Activated T-cell treated with anti-CD3 and anti-CD28 coated beads for 1 hour (primary cell): ENCODE measurements around the gene GNAL.

ENCODE experiments used
- DNase-seq: peaks from one replicate; pipeline ENCODE4 v3.0.0-alpha.2; 2020; ENCODE audit warnings: low read depth

GNAL gene

GRCh38 chr18:11767329-11767728 is 78.3 kb downstream of the GNAL start:
- no peak for DNase-seq

- DNase-seq: no peak
Observed at GRCh38 chr18:11767935-11768334, 78.9 kb downstream of the GNAL start.

GRCh38 chr18:11775436-11776174 is 86.5 kb downstream of the GNAL start:
- DNase-seq: no peak

- DNase-seq: no peak
Observed at GRCh38 chr18:11780042-11780441, 91.0 kb downstream of the GNAL start.

GRCh38 chr18:11783716-11784331 is 94.8 kb downstream of the GNAL start:
- no peak for DNase-seq

GRCh38 chr18:11784674-11785304 is 95.7 kb downstream of the GNAL start:
- DNase-seq: no peak

- no peak for DNase-seq
Observed at GRCh38 chr18:11785444-11786055, 96.5 kb downstream of the GNAL start.

GRCh38 chr18:11789716-11790510 is 100.8 kb downstream of the GNAL start:
- DNase-seq: no peak

- DNase-seq: no peak
Observed at GRCh38 chr18:11791131-11791530, 102.1 kb downstream of the GNAL start.

GRCh38 chr18:11792632-11793031 is 103.6 kb downstream of the GNAL start:
- no peak for DNase-seq

GRCh38 chr18:11794195-11794594 is 105.1 kb downstream of the GNAL start:
- DNase-seq: no peak

GRCh38 chr18:11795916-11796315 is 106.9 kb downstream of the GNAL start:
- no peak for DNase-seq

GRCh38 chr18:11798271-11798670 is 109.2 kb downstream of the GNAL start:
- DNase-seq: no peak

GRCh38 chr18:11799066-11799465 is 110.0 kb downstream of the GNAL start:
- no peak for DNase-seq

- no peak for DNase-seq
Observed at GRCh38 chr18:11800566-11801334, 111.7 kb downstream of the GNAL start.

GRCh38 chr18:11801573-11801972 is 112.5 kb downstream of the GNAL start:
- no peak for DNase-seq

- no peak for DNase-seq
Observed at GRCh38 chr18:11802158-11802557, 113.1 kb downstream of the GNAL start.

- DNase-seq: no peak
Observed at GRCh38 chr18:11802586-11802985, 113.5 kb downstream of the GNAL start.

GRCh38 chr18:11807233-11807632 is 118.2 kb downstream of the GNAL start:
- DNase-seq: no peak

GRCh38 chr18:11808001-11808855 is 119.2 kb downstream of the GNAL start:
- DNase-seq: no peak
